ENCODE results near the gene HBP1.
"Not testable (repeated sequence)": the region's sequence is repeated elsewhere in the genome, so short reads cannot be mapped to it uniquely, and the experiment has no call there.

Gene HBP1

GRCh38 chr7:107232568-107233090 lies 63.8 kb downstream of the HBP1 start:
- no peak for DNase-seq

GRCh38 chr7:107233174-107233573 lies 64.4 kb downstream of the HBP1 start:
- DNase-seq = no peak

DNA sequence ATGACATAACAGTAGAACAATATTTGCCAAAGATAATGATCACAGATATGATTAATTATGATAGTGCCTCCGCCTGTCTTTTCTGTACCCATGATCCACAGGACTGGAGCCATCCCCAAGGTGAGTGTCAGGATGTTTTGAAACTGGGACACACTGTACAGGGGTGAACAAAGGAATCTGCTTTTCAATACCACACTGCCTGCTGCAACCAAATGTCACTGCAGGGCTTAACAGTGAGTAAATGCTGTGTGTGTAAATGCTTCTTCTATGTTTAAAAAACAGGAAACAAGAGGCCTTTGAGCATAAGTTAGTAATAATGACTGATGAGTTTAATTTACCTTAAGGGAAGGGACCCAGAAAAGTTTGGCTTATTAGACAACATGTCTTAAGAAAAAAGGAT lies 65.2 kb downstream of the HBP1 start:
- no peak for DNase-seq

DNA sequence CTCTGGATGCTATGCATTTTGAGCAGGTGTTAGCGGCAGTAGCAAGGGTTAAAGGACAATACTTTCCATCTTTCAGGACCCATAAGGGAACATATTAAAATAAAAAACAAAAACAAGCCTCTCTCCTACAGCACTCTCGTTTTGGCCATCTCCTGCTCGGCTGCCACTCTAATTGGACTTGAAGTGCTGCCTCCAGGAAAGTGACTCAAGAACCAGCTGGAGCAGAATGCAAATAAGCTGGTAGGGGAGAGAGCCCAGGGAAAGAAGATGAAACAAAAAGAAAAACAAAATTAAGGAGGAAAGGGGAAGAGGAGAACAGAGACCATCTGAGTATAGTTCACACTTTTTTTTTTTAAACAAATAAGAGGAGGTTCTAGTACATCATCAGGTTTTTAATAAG lies 65.6 kb downstream of the HBP1 start:
- no peak for DNase-seq

- no peak for DNase-seq
Measured at GRCh38 chr7:107236862-107237261, 68.1 kb downstream of the HBP1 start.

DNA sequence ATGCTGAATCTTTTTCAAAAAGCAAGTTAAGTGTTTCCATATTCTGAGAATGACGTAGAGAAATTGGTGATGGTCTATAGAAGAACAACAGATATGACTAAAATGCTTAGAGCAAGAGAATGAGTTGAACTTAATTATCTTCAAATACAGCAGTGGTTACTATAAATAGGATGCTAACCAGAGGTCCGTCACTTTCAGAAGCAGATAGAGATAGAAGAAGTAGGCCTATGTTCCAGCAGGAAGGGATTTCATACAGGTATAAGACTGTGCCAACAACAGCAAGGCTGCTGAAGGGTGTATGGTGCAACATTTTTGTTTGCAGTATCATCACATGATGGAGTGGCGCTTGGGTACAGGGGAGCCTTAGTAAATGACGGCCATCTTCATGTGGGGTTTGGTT lies 68.6 kb downstream of the HBP1 start:
- DNase-seq = no peak

GRCh38 chr7:107242267-107242666 lies 73.5 kb downstream of the HBP1 start:
- DNase-seq = no peak

DNA sequence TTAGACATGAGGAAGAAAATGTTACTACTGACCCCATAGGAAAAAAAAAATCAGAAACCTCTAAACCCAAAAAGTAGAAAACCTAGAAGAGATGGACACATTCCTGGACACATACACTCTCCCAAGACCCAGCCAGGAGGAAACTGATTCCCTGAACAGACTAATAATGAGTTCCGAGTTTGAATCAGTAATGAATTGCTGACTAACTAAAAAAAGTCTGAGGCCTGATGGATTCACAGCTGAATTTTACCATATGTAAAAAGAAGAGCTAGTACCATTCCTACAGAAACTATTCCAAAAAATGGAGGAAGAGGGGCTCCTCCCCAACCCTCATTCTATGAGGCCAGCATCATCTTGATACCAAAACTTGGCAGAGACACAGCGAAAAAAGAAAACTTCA lies 75.8 kb downstream of the HBP1 start:
- no peak for DNase-seq

GRCh38 chr7:107246836-107247235 lies 78.0 kb downstream of the HBP1 start:
- not testable (repeated sequence) for DNase-seq

- DNase-seq = no peak
Measured at GRCh38 chr7:107248551-107249316, 79.9 kb downstream of the HBP1 start.

DNA sequence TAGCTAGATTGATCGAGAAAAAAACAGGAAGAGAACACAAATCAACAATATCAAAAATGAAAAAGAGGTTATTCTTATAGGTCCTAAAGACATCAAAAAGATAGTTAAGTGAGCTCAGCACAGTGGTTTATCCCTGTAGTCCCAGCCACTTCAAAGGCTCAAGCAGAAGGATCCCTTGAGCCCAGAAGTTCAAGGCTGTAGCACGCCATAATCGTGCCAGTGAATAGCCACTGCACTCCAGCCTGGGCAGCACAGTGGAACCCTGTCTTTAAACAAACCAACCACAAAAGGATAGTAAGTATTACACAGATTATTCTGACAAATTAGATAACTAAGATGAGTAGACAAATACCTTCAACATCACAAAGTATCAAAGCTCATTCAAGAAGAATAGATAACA lies 83.2 kb downstream of the HBP1 start:
- no peak for DNase-seq
